K562 (cell line): Measurements from ENCODE around the gene ZNF300. TPM values are rescaled to one million over a fixed set of nuclear protein-coding genes. Genes with fewer than 3 reads are reported as not detected.

Experiments used
- CBX8 ChIP-seq: fragments of 200-600 bp; sonication (generic); IDR thresholded peaks from 2 replicates; pipeline ENCODE4 v1.6.1; 2012; ENCODE audit warnings: borderline replicate concordance, mixed run types, low read depth, mild to moderate bottlenecking, moderate library complexity, mixed read lengths, low read length, control low read depth, inconsistent platforms; ENCODE audit not compliant: poor library complexity, severe bottlenecking; ENCODE audit errors: extremely low read depth
- CHD4 ChIP-seq: fragments of 200-600 bp; sonication (generic); IDR thresholded peaks from 3 replicates; pipeline ENCODE4 v1.6.1; 2012; ENCODE audit warnings: low read depth, mild to moderate bottlenecking, mixed read lengths, low read length, inconsistent platforms; ENCODE audit not compliant: insufficient read depth, insufficient replicate concordance, poor library complexity, severe bottlenecking
- HMG20A ChIP-seq: fragments of 450-650 bp; formaldehyde crosslinking; conservative IDR thresholded peaks from 2 replicates; pipeline ENCODE4 v1.4.0; 2020; ENCODE audit warnings: mild to moderate bottlenecking, mixed read lengths
- NCOA4 ChIP-seq: fragments of 450-650 bp; IDR thresholded peaks from 2 replicates; pipeline ENCODE4 v1.6.1; 2018; ENCODE audit warnings: mild to moderate bottlenecking; ENCODE audit not compliant: partially characterized antibody
- NRF1 ChIP-seq, 2 experiments: fragments of 450-650 bp; IDR thresholded peaks in 1 of 2; conservative IDR thresholded peaks in 1 of 2; 2 replicates each; pipeline ENCODE4 v1.6.1; 2014; ENCODE audit warnings: mild to moderate bottlenecking in 2 of 2
- SAP30 ChIP-seq: fragments of 200-600 bp; sonication (generic); IDR thresholded peaks from 2 replicates; pipeline ENCODE4 v1.6.1; 2012; ENCODE audit warnings: borderline replicate concordance, low read depth, mild to moderate bottlenecking, moderate library complexity, low read length, control low read depth, inconsistent platforms; ENCODE audit not compliant: insufficient read depth, poor library complexity, severe bottlenecking
- SP2 ChIP-seq: IDR thresholded peaks from 2 replicates; pipeline ENCODE4 v1.6.1; 2011; ENCODE audit warnings: mild to moderate bottlenecking, low read depth, low read length, moderate library complexity; ENCODE audit not compliant: poor library complexity, severe bottlenecking; ENCODE audit errors: extremely low read depth
- THAP7 ChIP-seq: fragments of 250-450 bp; sonication (Bioruptor Pico); IDR thresholded peaks from 2 replicates; pipeline ENCODE4 v1.5.0; 2021
- ZNF212 ChIP-seq: fragments of 450-650 bp; formaldehyde crosslinking; IDR thresholded peaks from 2 replicates; pipeline ENCODE4 v1.4.0; 2020; ENCODE audit warnings: mild to moderate bottlenecking
- polyA plus RNA-seq, 8 experiments: library from polyadenylated mRNA; depleted of rRNA in 4 of 8; stranded (reverse) in 5 of 8; unstranded in 3 of 8; fragments of >200 nt; fragmentation: Nextera tagmentation in 2 of 8; fragmentation: Illumina TruSeq in 1 of 8; extraction: Ambion mirVana in 2 of 8; extraction: Trizol in 1 of 8; gene quantifications; 2 replicates each; pipeline versions ENCODE4 v1.2.1 to v1.2.3, GENCODE V29; 2011 to 2014; ENCODE audit warnings: inconsistent platforms in 1 of 8, missing spikeins in 1 of 8
- total RNA-seq, 7 experiments: library from RNA; depleted of rRNA in 6 of 7; stranded (reverse); fragments of >200 nt in 6 of 7; fragmentation: Illumina TruSeq in 2 of 7; extraction: Trizol in 2 of 7; gene quantifications; 2 replicates each; pipeline versions ENCODE4 v1.2.1 to v1.2.3, GENCODE V29; 2011 to 2021; ENCODE audit warnings: low replicate concordance in 1 of 7
- TF ChIP-seq, protein P1 (sequence below): fragments of 200-800 bp; sonication (Bioruptor generic); IDR thresholded peaks from 2 replicates; pipeline ENCODE4 v1.6.1; 2017; ENCODE audit warnings: missing genetic modification characterization, missing compliant biosample characterization
- TF ChIP-seq, protein P2 (sequence below): fragments of 450-650 bp; IDR thresholded peaks from 2 replicates; pipeline ENCODE4 v1.6.1; 2017; ENCODE audit warnings: antibody characterized with exemption, mild to moderate bottlenecking
- TF ChIP-seq, protein P3 (sequence below): fragments of 250-450 bp; sonication (Bioruptor Pico); IDR thresholded peaks from 2 replicates; pipeline ENCODE4 v1.4.0; 2020

The ZNF300 gene
- total and polyA plus RNA-seq, 9 of the 15 experiments (the other 6 are each of a cell fraction or from before 2014, with no cell fraction given) = 4.4 to 13.2 (median 11.1) TPM

GRCh38 chr5:150904479-150905311, at the start of gene ZNF300 (continued):
- TF ChIP-seq, protein P1, sequence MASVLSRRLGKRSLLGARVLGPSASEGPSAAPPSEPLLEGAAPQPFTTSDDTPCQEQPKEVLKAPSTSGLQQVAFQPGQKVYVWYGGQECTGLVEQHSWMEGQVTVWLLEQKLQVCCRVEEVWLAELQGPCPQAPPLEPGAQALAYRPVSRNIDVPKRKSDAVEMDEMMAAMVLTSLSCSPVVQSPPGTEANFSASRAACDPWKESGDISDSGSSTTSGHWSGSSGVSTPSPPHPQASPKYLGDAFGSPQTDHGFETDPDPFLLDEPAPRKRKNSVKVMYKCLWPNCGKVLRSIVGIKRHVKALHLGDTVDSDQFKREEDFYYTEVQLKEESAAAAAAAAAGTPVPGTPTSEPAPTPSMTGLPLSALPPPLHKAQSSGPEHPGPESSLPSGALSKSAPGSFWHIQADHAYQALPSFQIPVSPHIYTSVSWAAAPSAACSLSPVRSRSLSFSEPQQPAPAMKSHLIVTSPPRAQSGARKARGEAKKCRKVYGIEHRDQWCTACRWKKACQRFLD = peak; percentile 71; the same call in 1 of the 2 replicates
- TF ChIP-seq CHD4 = no peak
- TF ChIP-seq HMG20A (CRISPR knock-in tag) = no peak
- no peak for TF ChIP-seq CBX8
- TF ChIP-seq NCOA4 = no peak
- no peak for TF ChIP-seq SP2
- TF ChIP-seq, protein P2, sequence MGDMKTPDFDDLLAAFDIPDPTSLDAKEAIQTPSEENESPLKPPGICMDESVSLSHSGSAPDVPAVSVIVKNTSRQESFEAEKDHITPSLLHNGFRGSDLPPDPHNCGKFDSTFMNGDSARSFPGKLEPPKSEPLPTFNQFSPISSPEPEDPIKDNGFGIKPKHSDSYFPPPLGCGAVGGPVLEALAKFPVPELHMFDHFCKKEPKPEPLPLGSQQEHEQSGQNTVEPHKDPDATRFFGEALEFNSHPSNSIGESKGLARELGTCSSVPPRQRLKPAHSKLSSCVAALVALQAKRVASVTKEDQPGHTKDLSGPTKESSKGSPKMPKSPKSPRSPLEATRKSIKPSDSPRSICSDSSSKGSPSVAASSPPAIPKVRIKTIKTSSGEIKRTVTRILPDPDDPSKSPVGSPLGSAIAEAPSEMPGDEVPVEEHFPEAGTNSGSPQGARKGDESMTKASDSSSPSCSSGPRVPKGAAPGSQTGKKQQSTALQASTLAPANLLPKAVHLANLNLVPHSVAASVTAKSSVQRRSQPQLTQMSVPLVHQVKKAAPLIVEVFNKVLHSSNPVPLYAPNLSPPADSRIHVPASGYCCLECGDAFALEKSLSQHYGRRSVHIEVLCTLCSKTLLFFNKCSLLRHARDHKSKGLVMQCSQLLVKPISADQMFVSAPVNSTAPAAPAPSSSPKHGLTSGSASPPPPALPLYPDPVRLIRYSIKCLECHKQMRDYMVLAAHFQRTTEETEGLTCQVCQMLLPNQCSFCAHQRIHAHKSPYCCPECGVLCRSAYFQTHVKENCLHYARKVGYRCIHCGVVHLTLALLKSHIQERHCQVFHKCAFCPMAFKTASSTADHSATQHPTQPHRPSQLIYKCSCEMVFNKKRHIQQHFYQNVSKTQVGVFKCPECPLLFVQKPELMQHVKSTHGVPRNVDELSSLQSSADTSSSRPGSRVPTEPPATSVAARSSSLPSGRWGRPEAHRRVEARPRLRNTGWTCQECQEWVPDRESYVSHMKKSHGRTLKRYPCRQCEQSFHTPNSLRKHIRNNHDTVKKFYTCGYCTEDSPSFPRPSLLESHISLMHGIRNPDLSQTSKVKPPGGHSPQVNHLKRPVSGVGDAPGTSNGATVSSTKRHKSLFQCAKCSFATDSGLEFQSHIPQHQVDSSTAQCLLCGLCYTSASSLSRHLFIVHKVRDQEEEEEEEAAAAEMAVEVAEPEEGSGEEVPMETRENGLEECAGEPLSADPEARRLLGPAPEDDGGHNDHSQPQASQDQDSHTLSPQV = 0 out of 2 replicates have a peak, but pooled peaks have one; percentile 39
- TF ChIP-seq NRF1 (conservative IDR thresholded peaks at IDR 0.05 in 1 of 2, IDR thresholded peaks at IDR 0.05 in 1 of 2) = peak; percentile 80 to 84
- peak; percentile 46 for TF ChIP-seq SAP30
- TF ChIP-seq ZNF212 (CRISPR knock-in tag) = no peak
- TF ChIP-seq, protein P3, sequence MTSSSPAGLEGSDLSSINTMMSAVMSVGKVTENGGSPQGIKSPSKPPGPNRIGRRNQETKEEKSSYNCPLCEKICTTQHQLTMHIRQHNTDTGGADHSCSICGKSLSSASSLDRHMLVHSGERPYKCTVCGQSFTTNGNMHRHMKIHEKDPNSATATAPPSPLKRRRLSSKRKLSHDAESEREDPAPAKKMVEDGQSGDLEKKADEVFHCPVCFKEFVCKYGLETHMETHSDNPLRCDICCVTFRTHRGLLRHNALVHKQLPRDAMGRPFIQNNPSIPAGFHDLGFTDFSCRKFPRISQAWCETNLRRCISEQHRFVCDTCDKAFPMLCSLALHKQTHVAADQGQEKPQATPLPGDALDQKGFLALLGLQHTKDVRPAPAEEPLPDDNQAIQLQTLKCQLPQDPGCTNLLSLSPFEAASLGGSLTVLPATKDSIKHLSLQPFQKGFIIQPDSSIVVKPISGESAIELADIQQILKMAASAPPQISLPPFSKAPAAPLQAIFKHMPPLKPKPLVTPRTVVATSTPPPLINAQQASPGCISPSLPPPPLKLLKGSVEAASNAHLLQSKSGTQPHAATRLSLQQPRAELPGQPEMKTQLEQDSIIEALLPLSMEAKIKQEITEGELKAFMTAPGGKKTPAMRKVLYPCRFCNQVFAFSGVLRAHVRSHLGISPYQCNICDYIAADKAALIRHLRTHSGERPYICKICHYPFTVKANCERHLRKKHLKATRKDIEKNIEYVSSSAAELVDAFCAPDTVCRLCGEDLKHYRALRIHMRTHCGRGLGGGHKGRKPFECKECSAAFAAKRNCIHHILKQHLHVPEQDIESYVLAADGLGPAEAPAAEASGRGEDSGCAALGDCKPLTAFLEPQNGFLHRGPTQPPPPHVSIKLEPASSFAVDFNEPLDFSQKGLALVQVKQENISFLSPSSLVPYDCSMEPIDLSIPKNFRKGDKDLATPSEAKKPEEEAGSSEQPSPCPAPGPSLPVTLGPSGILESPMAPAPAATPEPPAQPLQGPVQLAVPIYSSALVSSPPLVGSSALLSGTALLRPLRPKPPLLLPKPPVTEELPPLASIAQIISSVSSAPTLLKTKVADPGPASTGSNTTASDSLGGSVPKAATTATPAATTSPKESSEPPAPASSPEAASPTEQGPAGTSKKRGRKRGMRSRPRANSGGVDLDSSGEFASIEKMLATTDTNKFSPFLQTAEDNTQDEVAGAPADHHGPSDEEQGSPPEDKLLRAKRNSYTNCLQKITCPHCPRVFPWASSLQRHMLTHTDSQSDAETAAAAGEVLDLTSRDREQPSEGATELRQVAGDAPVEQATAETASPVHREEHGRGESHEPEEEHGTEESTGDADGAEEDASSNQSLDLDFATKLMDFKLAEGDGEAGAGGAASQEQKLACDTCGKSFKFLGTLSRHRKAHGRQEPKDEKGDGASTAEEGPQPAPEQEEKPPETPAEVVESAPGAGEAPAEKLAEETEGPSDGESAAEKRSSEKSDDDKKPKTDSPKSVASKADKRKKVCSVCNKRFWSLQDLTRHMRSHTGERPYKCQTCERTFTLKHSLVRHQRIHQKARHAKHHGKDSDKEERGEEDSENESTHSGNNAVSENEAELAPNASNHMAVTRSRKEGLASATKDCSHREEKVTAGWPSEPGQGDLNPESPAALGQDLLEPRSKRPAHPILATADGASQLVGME (CRISPR knock-in tag) = no peak
- TF ChIP-seq THAP7 (CRISPR knock-in tag) = no peak
